ENCODE data around the gene PEX5L.

GRCh38 chr3:179977356-179977755, 59.4 kb downstream of the PEX5L start:
- TF ChIP-seq CTCF (IDR thresholded peaks at IDR 0.05) (no peak), POLR2A (IDR thresholded peaks at IDR 0.05) (no peak)

All from adrenal gland (tissue), 5 donors.